IPS-NIHi7 (cell line): Measurements from ENCODE around the gene LRRFIP1.
A peak's percentile ranks its signal among the peaks of the same experiment; 100 is the strongest.
"Not testable (repeated sequence)": the region's sequence is repeated elsewhere in the genome, so short reads cannot be mapped to it uniquely, and the experiment has no call there.

Experiments used
- DNase-seq: peaks from one replicate; pipeline ENCODE4 v3.0.0; 2012; ENCODE audit warnings: mixed read lengths; ENCODE audit errors: extremely low spot score

LRRFIP1 gene, protein sequence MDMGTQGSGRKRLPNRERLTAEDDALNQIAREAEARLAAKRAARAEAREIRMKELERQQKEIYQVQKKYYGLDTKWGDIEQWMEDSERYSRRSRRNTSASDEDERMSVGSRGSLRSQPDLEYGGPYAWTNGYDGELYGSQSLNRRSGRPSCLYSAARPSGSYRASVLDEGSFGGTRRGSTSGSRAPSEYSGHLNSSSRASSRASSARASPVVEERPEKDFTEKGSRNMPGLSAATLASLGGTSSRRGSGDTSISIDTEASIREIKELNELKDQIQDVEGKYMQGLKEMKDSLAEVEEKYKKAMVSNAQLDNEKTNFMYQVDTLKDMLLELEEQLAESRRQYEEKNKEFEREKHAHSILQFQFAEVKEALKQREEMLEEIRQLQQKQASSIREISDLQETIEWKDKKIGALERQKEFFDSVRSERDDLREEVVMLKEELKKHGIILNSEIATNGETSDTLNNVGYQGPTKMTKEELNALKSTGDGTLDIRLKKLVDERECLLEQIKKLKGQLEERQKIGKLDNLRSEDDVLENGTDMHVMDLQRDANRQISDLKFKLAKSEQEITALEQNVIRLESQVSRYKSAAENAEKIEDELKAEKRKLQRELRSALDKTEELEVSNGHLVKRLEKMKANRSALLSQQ

DNA sequence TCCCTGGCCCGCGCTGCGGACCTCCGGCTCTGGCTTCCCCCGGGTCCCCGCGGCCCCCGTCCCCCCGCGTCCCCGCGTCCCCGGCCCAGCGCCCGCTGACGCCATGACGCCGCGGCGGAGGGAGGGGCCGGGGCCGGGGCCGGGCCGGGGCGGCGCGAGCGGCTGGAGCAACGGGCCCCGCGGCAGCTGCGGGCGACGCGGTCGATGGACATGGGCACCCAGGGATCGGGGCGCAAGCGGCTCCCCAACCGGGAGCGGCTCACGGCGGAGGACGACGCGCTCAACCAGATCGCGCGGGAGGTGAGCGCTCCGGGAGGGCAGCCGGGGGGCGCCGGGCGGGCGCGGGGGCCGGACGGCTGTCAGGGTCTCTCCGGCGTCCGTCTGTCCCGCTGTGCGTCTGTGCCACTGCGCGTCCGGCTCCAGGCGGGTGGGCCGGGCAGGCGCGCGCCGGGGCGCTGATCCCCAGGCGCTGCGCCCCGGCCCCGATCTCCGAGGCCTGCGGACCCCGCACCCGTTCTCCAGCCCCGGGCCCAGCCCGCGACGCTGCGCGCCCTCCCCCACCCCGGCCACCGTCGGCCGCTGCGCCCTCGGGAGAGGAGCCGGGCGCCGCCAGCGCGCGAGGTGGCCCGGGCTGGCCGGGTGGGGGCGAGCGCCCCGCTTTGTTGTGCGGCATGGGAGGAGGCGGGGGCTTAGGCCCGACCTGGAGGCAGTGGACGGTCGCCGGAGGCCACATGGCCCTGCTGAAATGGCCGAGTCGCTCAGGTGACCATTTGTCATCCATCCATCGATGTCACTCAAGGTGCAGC lies at the start of gene LRRFIP1:
TSS of gene LRRFIP1 (plus strand) at position 147 of the 806 bp plus-strand sequence. CDS start at position 205, 58 bp downstream.
- DNase-seq: peak; percentile 69

DNA sequence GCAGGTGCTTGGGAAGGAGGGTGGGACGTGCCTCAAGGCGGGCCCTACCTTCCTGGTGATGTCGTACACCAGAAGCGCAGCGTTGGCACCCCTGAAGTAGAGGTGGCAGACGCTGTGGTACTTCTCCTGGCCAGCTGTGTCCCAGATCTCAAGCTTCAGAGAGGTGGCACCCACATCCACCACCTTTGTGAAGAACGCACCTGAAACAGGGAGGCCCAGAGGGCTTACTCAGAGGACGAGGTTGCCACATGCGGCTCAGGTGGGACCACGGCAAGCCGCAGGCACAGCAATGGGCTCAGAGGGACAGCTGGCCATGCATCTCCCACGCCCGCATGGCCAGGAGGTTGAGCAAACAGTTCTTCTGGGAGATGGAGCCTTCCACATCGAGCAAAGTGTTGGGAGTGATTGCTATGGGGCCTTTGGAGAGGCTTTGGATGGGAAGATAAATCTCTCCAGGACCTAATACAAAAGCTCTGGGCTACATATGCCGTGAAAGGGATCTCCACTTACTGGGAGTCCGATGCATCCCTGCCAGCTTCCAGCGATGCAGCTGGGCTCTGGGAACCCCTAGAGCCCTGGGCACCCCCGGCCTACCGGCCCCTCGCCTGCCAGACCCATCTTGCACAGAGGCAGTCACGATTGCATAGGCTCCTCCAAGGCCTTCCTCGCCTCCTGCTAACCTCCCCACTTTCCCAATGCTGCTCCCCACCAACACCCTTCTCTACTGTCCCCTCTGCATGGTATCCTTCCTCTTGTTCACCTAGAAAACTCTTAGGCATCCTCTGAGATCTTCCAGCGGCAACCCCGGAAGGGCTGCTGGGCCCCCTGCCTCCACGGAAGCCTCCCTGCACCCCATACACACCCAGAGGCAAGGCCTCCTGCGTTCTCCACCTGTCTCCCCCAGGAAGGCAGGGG lies 49.2 kb upstream of the LRRFIP1 start:
- DNase-seq: no peak

DNA sequence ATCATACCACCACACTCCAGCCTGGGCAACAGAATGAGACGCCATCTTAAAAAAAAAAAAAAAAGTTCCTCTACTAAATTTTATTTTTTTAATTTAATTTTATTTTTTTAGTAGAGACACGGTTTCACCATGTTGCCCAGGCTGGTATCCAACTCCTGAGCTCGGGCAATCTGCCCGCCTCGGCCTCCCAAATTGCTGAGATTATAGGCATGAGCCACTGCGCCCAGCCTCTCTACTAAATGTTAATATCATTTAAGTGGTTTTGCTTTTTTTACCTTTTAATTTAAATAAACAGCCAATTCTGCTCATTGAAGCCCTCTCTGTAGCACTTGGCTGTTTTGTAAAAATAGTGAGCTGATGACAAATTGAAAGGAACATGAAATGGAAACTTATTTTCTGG lies 46.1 kb upstream of the LRRFIP1 start:
- no peak for DNase-seq

- DNase-seq: peak; percentile 61
Observed at GRCh38 chr2:237581751-237582746, 45.3 kb upstream of the LRRFIP1 start.

GRCh38 chr2:237583385-237584295 lies 43.7 kb upstream of the LRRFIP1 start:
- DNase-seq: no peak

DNA sequence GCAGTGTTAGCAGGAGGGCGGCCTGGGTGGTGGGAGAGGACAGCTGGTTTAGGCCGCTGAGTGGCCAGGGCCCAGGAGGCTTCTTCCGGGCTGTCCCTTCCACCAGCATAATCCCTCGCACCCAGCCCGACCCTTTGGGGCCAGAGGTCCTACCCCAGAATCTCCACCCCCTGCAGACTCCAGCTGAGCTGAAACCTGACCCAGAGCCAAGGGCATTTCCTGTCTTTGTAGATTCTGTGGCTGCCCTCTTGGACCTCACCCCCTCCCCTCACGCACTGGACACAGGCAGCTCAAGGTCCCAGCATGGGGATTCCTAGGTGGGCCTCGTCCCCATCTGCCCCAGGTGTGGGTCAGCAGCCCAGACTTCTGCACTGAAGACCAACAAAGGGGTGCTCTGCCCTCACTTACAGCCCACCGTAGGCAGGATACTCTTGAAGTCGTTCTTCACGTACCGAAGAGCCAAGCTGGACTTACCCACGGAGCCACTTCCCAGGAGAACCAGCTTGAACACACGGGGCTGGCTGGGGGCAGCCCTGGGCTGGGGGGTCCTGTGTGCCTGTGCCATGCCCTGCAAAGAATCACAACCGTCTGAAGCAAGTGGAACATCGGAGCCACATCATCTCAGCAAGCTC lies 41.7 kb upstream of the LRRFIP1 start:
- DNase-seq: no peak

GRCh38 chr2:237588044-237588696 lies 39.2 kb upstream of the LRRFIP1 start:
- no peak for DNase-seq

DNA sequence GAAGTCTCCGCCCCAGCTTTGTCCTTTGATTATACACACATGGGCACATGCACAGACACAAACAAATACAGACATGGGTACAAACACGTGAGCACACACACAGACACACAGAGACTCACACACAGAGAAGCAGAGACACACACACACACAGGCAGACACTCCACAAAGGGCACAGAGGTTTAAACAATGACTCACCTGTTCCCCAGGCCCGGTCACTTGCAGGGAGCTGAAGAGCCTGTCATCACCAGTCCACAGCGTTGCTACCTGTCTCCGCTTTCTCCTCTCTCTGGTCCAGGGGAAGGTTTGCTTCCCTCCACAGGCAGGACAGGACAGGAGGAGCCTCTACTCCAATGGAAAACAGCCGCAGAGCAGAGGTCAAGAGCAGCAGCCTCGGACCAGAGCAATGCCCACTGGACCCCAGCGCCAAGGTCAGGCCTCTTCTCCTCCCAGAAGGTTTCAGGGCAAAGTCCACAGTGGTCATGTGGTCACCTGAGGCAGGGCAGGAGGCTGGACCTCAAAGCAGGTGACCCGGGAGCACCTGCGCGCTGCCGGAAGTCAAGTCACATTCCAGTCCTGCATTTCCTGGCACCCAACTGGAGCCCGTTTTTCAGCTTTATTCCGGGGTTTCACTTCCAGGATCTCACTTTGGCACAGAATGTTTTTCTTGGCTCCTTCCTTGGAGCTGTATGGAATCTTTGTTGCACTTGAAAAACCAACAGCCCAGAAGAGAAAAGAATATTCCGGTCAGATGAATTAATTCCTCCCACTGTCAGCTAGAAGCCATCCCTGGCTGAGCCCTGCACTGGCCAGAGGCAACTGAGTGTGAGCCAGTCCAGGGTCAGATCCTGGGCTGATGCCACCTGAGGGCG lies 36.9 kb upstream of the LRRFIP1 start, which contains the start of gene RAB17:
TSS of gene RAB17 (minus strand) at position 463 of the 869 bp plus-strand sequence. CDS start 4,580 bp downstream, outside the sequence.
- DNase-seq: no peak

GRCh38 chr2:237591141-237591881 lies 36.1 kb upstream of the LRRFIP1 start:
- DNase-seq: peak; percentile 77

GRCh38 chr2:237592425-237592980 lies 34.9 kb upstream of the LRRFIP1 start:
- no peak for DNase-seq

DNA sequence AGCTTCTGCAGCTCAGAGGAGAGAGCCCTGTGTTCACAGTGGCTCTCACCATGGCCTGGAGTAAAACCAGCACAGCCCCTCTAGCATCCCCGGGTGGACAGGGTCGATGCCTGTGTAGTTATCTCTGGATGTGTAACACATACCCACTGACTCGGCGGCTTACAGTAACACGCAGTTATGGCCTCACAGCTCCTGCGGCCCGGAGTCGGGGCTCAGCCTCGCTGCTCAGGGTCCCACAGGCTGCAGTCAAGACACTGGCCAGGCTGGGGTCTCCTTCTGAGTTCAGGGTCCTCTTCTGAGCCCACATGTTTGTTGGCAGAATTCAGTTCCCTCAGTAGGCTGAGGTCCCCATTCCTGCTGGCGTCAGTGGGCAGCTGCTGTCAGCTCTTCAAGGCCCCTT lies 34.4 kb upstream of the LRRFIP1 start:
- no peak for DNase-seq

- peak; percentile 28 for DNase-seq
Observed at GRCh38 chr2:237593596-237594320, 33.6 kb upstream of the LRRFIP1 start.

DNA sequence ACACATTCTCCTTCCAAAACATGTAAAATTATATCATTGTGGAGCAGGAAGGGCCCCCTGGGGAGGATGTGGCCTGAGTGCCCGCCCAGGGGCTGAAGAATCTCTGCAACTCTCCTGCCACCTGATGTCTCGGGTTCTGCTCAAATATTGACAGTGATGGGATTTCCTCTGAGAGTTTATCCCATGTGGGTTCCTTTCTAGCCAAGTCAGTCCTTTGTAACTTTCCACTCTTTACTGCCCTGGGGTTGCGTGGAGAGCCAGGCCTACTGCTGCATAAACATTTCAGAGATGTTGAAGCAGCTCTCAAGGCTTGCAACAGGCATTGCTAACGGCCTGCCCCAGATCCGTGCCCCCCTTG lies 32.9 kb upstream of the LRRFIP1 start:
- no peak for DNase-seq

- DNase-seq: not testable (repeated sequence)
Observed at GRCh38 chr2:237595829-237596519, 31.4 kb upstream of the LRRFIP1 start.
